Measurements from ENCODE around the gene CAMK4.

DNA sequence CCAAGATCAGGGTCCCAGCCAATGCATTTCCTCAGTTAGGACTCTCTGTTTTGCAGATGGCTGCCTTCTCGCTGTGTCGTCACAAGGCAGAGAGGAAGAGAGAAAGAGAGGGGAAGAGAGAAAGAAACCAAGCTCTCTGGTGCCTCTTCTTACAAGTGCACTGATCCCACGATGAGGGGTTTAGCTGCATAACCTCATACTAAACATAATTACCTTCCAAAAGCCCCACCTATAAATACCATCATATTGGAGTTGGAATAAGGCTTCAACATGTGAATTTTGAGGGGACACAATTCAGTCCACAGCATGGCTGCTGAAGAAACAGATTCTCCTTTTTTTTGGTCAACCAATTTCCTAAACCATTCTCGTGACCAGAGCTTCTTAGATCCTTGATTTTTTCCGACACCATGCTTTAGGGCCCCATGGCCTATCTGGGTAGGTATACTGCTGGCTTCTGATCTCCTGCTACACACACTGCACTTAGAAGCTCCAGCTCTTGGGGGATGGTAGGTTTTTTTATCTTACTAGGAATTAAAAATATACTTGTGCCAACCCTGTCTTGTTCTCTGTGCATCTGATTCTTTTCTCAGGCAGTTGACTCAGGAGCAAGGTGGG is 5.1 kb downstream of the CAMK4 start:
- TF ChIP-seq, protein P1, sequence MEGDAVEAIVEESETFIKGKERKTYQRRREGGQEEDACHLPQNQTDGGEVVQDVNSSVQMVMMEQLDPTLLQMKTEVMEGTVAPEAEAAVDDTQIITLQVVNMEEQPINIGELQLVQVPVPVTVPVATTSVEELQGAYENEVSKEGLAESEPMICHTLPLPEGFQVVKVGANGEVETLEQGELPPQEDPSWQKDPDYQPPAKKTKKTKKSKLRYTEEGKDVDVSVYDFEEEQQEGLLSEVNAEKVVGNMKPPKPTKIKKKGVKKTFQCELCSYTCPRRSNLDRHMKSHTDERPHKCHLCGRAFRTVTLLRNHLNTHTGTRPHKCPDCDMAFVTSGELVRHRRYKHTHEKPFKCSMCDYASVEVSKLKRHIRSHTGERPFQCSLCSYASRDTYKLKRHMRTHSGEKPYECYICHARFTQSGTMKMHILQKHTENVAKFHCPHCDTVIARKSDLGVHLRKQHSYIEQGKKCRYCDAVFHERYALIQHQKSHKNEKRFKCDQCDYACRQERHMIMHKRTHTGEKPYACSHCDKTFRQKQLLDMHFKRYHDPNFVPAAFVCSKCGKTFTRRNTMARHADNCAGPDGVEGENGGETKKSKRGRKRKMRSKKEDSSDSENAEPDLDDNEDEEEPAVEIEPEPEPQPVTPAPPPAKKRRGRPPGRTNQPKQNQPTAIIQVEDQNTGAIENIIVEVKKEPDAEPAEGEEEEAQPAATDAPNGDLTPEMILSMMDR (IDR thresholded peaks at IDR 0.05; ENCODE audit: insufficient read depth, low read length): no peak
- TF ChIP-seq, protein P2, sequence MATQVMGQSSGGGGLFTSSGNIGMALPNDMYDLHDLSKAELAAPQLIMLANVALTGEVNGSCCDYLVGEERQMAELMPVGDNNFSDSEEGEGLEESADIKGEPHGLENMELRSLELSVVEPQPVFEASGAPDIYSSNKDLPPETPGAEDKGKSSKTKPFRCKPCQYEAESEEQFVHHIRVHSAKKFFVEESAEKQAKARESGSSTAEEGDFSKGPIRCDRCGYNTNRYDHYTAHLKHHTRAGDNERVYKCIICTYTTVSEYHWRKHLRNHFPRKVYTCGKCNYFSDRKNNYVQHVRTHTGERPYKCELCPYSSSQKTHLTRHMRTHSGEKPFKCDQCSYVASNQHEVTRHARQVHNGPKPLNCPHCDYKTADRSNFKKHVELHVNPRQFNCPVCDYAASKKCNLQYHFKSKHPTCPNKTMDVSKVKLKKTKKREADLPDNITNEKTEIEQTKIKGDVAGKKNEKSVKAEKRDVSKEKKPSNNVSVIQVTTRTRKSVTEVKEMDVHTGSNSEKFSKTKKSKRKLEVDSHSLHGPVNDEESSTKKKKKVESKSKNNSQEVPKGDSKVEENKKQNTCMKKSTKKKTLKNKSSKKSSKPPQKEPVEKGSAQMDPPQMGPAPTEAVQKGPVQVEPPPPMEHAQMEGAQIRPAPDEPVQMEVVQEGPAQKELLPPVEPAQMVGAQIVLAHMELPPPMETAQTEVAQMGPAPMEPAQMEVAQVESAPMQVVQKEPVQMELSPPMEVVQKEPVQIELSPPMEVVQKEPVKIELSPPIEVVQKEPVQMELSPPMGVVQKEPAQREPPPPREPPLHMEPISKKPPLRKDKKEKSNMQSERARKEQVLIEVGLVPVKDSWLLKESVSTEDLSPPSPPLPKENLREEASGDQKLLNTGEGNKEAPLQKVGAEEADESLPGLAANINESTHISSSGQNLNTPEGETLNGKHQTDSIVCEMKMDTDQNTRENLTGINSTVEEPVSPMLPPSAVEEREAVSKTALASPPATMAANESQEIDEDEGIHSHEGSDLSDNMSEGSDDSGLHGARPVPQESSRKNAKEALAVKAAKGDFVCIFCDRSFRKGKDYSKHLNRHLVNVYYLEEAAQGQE (IDR thresholded peaks at IDR 0.05; ENCODE audit: insufficient replicate concordance, low read depth): no peak
- TF ChIP-seq POLR2AphosphoS5 (IDR thresholded peaks at IDR 0.05; ENCODE audit: low read depth): no peak
- no peak for TF ChIP-seq SPI1 (IDR thresholded peaks at IDR 0.05; ENCODE audit: borderline replicate concordance, low read depth)
- no peak for TF ChIP-seq GABPA (IDR thresholded peaks at IDR 0.05; ENCODE audit: low read depth)

Data from HL-60 (cell line).